GM12873 (cell line): Measurements from ENCODE around the gene CALML3.

Experiments
- TF ChIP-seq, protein P1 (sequence below): IDR thresholded peaks from 2 replicates; pipeline ENCODE4 v1.5.1; 2012; ENCODE audit warnings: low read depth, mild to moderate bottlenecking, moderate library complexity, low read length, control low read depth; ENCODE audit not compliant: insufficient read depth; ENCODE audit errors: missing control alignments

Gene CALML3

DNA sequence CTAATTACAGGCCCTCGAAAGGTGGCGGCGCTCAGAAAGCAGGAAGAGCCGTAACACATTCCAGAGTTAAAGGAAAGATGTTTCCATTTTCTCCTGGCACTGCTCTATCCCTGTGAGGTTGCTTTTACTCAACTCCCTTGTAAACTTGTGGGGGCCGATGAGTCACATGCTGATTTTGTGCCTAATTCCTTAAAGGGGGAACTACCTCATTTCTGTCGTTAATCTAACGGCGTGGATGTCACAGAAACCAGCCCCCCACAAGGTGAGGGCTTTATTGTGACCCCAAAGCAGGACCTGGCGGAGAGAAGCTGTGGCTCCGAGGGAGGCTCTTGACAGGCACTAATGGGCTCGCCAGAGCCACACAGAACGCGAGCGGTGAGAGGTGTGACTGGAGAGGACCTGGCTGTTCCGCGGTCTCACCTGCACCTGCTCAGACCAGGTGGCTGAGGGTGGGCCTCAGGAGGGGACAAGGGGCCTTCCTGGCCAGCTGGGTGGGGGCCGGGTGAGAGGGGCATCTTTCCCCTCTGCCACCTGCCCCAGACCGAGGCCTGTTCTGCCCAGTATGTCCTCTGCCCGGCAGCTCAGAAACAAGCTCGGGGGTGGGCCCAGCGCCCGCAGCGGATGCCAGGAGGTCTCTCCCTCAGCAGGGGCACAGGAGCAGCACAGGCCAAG lies 50.9 kb downstream of the CALML3 start:
- TF ChIP-seq, protein P1, sequence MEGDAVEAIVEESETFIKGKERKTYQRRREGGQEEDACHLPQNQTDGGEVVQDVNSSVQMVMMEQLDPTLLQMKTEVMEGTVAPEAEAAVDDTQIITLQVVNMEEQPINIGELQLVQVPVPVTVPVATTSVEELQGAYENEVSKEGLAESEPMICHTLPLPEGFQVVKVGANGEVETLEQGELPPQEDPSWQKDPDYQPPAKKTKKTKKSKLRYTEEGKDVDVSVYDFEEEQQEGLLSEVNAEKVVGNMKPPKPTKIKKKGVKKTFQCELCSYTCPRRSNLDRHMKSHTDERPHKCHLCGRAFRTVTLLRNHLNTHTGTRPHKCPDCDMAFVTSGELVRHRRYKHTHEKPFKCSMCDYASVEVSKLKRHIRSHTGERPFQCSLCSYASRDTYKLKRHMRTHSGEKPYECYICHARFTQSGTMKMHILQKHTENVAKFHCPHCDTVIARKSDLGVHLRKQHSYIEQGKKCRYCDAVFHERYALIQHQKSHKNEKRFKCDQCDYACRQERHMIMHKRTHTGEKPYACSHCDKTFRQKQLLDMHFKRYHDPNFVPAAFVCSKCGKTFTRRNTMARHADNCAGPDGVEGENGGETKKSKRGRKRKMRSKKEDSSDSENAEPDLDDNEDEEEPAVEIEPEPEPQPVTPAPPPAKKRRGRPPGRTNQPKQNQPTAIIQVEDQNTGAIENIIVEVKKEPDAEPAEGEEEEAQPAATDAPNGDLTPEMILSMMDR, result no peak

DNA sequence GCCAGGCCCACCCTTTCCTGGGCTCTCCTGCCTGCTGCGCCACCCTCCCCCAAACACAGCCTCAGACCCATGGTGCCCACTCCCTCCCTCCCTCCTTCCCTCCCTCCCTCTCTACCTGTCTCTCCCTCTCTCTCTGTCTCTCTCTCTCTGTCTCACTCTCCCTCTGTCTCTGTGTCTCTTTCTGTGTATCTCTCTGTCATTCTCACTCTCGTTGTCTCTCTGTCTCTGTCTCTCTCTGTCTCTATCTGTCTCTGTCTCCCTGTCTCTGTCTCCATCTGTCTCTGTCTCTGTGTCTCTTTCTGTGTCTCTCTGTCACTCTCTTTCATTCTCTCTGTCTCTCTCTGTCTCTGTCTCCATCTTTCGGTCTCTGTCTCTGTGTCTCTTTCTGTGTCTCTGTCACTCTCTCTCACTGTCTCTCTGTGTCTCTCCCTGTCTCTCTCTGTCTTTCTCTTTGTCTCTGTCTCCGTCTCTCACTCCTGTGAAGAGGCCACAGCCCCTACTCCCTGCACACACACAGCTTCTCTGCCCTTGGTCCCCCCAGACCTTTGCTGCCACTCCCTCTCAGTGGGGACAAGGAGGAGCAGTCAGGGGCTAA lies 51.5 kb downstream of the CALML3 start:
- TF ChIP-seq, protein P1, result no peak
